GM11168 (cell line): ENCODE results near the gene XXYLT1.

Experiments used
- in situ Hi-C: fragments of 300-500 bp; cut with MboI; formaldehyde crosslinking; loops from one replicate; pipeline ENCODE4 v1.12.0; 2022; ENCODE audit warnings: low sequenced_read_pairs; ENCODE audit not compliant: unreplicated experiment

XXYLT1 gene

DNA sequence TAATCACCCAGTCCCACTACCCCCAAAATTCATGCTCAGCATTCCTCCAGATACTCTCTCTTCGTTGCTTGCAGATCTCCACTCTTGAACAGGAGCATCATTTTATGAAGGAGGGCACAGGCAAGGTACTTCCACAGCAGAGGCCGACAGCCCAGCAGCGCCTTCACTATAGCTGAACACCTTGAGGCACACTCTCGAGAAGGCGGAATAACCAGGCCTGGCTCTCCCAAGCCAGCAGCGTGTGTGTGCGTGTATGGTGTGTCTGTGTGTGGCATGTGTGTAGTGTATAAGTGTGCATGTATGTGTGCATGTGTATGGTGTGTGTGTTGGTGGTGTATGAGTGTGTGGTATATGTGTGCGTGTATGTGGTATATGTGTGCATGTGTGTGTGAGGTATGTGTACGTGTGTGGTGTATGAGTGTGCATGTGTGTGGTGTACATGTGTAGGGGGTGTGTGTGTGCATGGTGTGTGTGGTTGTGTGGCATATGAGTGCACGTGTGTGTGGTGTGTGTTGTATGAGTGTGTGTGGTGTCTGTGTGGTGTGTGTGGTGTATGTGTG lies 161.8 kb downstream of the XXYLT1 start:
- in situ Hi-C loops = loop anchor here (25.0 kb wide), 1 partner anchor 422 kb away; the partner anchor contains the start of gene FAM43A

DNA sequence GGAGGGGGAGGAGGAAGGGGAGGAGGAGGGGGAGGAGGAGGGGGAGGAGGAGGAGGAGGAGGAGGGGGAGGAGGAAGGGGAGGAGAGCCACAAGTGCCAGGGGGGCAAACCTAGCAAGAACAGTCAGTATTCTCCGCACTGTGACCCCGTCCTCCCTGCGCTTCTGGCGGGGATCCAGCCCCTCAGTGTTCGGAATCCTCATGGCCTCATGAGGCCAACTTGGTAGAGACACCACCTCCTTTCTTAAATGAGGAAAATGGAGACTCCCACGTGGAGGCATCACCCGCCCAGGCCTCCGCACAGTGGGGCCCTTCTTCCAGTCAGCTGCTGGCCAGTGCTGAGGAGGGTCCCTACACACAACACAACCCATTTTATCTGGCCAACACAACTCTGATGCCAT lies 163.4 kb downstream of the XXYLT1 start:
- in situ Hi-C loops = loop anchor here (25.0 kb wide), 1 partner anchor 420 kb away; the partner anchor contains the start of gene FAM43A

DNA sequence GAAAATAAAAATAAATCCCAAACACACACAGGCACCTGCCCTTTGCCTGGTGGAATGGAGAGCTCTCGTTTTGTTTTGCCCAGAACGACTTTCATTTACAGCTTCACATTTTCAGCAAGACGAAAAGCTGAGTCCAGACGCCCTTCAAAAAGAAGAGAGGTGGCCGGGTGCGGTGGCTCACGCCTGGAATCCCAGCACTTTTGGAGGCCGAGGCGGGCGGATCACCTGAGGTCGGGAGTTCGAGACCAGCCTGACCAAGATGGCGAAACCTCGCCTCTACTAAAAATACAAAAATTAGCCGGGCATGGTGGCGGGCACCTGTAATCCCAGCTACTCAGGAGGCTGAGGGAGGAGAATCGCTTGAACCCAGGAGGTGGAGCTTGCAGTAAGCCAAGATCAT lies 163.9 kb downstream of the XXYLT1 start:
- in situ Hi-C loops = loop anchor here (25.0 kb wide), 1 partner anchor 420 kb away; the partner anchor contains the start of gene FAM43A

DNA sequence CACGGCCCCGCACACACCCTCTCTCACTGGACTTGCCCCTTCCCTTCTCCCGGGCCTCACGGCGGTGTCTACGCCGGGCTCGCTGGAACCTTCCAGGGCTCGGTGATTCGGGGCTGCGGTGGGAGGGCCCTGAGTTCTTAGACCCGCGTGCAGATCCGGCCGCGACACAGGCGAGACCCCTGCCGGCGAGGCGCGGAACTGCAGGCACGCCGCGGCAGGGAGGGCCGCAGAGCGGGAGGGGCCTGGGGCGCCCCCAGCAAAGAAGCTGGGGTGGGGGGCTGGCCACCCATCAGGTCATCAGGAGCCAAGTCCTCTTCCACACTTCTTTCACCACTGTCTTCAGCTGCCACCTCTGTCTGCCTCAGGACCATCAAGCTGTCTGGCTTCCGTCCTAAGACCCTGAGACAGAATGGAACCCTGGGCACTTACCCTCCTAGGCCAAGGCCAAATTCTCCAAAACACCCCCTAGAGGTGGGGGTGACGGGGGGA lies 164.5 kb downstream of the XXYLT1 start:
- in situ Hi-C loops = loop anchor here (25.0 kb wide), 1 partner anchor 419 kb away; the partner anchor contains the start of gene FAM43A

DNA sequence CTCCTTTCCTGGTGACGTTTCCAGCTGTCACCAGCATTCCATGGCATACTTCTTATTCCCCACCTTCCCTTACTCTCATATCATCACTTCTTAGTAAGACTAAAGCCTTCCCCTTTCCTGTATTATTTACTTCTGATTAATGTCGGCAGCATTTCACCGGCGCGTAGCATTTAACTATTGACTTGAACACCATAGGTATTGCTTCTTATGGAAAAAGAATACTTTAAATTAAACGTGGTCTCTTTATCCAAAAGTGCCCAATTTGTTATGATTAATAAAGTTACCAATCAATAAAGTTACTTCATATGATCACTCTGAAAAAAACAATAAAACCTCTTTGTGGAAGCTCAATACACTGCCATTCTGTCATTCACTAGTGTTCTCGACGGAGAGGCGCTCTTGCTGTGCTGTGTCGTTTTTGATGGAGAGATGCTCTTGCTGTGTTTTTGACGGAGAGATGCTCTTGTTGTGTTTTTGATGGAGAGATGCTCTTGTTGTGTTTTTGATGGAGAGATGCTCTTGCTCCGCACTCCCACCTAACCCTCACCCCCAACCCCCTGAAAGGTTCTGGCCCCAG lies 165.0 kb downstream of the XXYLT1 start:
- in situ Hi-C loops = loop anchor here (25.0 kb wide), 1 partner anchor 419 kb away; the partner anchor contains the start of gene FAM43A

DNA sequence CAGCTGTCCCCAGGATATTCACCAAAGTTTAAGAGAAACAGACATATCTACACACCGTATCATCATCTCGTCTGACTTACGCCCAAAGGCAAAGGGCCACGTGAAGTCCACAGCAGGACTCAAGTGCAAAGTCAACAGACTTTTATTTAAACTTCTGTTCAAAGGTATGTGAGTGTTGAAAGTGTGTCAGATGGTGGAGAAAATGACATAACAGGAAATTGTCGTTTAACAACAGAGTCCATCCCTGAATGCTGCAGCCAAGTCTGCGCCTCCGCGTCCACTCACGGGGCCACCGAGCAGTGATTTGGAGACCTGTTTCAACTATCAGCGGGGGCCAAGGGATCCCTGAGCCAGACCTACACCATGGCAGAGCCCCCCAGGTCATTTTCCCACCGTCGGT lies 165.6 kb downstream of the XXYLT1 start:
- in situ Hi-C loops = loop anchor here (25.0 kb wide), 1 partner anchor 418 kb away; the partner anchor contains the start of gene FAM43A

DNA sequence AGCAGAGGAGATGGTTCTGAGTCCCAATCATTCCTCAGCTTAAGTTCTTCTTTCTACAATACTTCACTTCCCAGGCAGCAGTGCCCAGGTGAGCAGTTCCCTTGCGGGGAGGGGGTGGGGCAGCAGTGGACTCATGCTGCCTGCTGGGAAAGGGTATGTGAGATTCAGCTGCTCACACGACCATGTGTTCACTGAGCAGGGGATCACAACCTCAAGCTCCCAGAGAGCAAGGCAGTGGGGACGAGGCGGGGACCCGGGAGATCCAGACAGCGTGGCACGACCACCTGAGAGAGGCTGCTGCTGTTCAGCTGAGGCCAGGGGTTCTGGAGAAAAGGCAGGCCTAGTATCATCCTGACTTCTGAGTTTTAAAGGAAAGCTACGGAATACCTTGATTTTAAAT lies 166.6 kb downstream of the XXYLT1 start:
- in situ Hi-C loops = loop anchor here (25.0 kb wide), 1 partner anchor 417 kb away; the partner anchor contains the start of gene FAM43A

DNA sequence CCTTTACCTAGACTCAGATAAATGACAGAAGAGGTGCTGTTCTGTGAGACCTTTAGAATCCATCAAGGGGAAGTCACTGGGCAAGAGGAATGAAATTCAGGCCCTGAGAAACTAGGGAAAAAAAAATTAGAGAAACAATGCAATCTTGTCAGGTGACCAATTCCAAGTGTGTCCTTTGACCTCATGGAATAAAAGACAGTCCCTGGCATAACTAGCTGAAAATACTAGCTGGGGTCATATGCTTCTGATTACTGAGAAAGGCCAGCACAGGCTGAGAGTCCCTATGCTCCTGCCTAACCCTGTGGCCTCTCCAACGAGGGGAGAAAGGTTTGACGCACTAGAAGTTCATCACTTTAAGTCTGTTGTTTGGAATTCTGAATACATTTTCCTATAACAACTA lies 167.3 kb downstream of the XXYLT1 start:
- in situ Hi-C loops = loop anchor here (25.0 kb wide), 1 partner anchor 416 kb away; the partner anchor contains the start of gene FAM43A

DNA sequence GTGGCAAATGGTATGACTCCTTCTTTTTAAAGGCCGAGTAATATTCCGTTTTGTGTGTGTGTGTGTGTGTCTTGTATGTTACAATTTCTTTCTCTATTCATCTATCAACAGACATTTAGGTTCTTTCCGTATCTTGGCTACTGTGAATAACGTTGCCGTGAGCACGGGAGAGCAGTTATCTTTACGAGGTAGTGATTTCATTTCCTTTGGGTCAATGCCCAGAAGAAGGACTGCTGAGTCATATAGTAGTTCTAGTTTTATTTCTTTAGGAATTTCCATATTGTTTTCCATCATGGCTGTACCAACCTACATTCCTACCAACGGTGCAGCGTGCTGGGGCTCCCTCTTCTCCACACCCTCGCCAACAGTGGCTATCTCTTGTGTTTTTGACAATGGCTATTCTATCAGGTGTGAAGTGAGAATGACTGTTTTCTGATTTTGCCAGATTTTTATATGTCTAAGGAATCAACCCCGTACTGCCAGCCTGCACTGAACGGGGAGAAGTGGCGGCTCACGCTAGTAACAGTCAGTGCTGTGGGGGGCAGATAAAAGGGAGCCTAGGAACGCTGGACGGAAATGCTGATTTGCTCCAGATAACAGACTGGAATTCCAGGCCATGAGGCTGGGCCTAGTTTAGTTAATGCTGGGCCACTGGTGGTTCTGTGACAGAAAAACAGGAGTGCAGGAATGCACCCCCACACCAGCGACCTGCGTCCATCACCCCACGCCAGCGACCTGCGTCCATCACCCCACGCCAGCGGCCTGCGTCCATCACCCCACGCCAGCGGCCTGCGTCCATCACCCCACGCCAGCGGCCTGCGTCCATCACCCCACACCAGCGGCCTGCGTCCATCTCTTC lies 168.1 kb downstream of the XXYLT1 start:
- in situ Hi-C loops = loop anchor here (25.0 kb wide), 1 partner anchor 416 kb away; the partner anchor contains the start of gene FAM43A

DNA sequence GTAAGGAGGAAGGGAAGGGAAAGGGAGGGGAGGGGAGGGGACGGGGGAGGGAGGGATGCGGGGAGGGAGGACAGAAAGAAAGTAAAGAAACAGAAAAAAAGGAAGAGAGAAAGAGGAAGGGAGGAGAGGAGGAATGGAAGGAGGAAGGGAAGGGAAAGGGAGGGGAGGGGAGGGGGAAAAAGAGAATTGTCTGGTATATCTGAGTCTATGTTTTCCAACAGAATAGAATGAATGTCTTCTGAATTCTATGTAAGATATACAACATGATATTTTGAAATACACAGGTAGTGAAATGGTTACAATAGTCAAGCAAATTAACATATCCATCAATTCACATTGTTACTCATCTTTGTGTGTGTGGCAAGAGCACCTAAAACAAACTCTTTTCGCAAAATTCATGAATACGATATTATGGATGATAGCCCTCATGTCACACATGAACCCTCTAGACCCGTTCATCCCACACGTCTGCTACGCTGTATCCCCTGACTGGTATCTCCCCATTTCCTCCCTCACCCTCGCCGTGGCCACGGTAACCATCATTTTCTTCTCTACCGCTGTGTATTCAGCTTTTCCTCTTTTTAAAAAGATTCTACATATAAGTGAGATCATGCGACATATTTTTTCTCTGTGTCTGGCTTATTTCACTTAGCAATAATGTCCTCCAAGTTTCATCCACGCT lies 168.9 kb downstream of the XXYLT1 start:
- in situ Hi-C loops = loop anchor here (25.0 kb wide), 1 partner anchor 415 kb away; the partner anchor contains the start of gene FAM43A

DNA sequence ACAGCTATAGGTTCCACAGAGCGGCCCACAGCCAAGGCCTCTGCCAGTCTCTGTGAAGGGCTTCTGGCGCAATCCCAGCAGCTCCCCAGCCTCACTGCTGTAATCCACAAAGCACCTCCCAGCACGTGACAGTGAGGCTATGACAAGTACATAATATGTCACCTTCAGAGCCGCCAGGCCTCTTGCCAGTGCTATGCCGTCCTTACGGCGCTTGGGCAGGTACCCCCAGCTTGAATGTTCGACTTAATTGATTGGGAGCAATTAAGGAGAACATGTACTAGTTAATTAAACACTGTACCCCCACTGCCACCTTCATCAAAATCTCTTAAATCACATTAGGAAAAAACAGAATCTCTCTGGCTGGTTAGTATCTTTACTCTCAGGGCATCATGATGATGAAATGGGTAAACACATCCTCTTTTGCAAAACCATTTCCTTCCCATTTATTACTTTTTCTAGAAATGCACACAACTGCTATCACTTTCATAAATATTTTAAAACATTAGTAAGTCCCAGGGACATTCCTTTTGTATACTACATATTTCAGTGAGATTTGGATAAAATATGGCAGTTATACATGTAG lies 169.9 kb downstream of the XXYLT1 start:
- in situ Hi-C loops = loop anchor here (25.0 kb wide), 1 partner anchor 414 kb away; the partner anchor contains the start of gene FAM43A

DNA sequence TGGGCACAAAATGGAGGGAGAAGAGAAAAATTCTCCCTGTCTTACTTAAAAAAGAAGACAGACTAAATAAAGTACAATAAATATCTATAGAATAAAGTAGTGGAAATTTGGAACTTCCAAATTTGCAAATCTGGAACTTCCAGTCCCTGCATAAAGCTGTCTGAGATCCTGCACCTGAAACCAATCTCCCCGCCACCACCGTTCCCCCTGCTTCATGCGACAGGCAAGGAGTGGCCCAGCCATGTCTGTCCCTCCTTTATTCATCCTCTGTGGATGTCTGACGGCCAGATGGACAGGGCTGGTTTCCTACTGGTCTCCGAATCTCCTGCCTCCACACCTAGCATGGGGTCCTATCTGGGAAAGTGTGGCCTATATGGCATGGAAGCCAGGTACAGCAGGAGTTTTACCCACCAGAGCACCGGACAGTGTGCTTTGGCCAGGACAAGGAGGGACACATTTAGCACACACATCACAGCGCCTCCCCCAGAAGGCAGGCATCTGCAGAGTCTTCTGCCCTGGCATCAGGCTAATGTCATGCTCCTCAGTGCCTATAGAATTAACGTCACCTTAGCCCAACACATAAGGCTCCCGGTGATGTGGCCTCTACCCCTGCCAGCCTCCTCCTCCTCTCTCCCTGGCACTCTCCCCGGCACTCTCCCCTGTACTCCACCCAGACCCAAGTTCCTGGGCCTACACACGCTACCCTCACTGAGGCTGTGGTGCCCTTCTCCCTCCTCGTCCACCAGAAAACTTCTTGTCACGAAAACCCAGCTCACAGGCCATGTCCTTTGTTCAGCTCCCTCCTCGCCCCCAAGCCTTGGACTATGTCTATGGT lies 170.8 kb downstream of the XXYLT1 start:
- in situ Hi-C loops = loop anchor here (25.0 kb wide), 1 partner anchor 413 kb away; the partner anchor contains the start of gene FAM43A

DNA sequence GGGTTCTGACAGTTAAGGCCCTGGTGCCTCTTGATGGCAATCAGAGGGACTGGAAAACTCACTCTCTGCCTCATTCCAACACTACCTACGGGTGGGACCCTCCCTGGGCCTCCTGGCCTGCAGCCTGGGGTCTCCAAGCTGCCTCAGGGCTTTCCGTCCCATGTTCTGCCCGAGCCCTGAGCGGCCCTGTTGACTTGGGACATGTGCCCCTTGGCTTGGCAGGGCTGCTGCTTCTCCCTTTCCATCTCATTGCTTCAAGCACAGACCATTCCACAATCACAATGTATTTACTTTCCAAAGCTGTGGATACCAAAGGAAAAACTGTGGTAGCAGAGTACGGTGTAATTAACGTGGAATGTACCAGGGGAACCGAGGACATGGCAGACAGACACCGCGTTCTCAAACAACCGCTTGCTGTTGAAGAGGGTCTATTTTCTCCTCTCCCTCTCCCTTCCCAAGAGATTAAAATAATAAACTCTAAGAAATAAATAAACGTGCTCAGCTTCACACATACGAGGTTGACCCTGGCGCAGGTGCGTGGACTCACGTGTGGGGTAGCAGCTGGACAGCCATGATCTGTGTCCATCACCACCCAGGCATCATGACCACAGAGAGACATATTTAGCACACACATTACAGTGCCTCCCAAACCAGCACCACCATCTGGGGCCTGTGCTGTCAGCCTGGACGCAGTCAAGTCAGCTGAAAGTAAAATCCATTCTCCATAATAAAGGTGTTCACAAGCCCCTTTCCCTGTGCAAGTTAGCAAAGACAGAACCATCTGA lies 172.0 kb downstream of the XXYLT1 start:
- in situ Hi-C loops = no loop called here

DNA sequence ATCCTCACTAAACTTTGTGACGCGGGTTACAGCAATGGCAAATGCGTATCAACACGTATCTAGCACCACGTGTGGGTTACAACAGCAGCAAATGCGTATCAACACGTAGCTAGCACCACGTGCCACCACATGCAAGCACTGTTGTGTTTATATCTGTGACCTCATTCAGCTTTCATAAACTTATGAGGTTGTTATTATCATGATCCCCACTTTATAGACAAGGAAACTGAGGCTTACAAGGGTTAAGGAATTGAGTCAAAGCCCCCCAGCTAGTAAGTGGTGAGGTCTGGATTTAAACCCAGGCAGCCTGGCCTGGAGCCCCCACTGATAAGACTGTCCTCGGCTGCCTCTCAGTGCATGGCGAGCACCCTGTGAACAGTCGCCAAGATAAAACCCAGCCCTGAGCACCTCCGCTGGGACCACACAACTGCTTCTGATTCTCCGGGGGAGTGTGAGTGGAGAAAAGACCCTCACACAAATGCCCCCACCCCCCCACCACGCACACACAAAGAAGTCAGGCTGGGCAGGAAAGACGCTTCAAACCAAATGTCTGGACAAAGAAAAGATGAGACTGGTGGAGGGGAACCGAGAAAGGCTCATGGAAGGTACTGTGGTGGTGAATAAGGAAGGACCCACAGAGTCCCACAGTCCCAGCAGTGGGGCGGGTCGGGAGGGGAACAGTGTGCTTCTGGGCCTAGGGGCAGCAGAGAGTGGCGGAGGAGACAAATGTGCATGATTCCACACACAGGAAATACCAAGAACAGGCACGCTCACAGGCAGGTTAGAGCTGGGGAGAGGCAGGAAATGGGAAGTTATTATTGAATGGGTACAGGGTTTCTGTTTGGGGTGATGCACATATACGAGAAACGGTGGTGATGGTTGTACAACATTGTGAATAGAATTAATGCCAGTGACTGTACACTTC lies 173.4 kb downstream of the XXYLT1 start:
- in situ Hi-C loops = no loop called here

DNA sequence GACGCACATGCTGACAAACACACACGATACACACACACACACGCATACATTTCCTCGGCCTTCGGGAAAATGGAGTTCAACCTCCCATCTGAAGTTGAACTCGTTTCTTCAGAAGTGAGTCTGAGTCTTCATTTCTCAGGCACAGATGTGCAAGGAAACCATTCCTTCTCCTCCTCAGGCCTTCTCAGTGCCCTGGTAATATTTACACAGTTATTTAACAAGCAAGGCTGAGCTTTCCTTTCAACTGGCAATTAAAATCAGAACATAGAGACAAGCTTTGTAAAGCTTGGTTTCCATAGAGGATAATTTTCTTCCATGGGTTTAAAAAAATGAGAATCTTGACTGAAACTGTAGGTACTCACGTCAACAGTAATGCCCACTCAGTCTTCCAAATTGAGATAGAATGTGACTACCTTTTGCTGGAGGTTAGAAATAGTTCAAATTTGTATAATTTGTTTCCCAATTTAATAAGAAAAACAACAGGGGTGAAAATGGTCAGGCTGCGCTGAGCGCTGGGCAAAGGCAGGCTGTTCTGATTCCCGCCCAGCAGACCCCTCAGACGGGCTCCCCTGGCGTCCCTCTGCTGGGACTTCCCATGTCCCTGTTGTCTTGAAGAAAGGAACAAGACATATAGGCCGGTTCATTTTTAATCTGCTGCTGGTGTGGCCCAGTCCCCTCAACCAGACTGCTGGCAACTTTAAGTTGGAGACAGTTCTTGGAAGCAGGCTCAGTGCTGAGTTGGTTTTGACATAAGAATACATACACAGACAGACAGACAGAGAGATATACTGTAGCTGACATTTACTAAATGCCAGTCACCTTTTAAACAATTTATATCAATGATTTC lies 174.3 kb downstream of the XXYLT1 start:
- in situ Hi-C loops = no loop called here

DNA sequence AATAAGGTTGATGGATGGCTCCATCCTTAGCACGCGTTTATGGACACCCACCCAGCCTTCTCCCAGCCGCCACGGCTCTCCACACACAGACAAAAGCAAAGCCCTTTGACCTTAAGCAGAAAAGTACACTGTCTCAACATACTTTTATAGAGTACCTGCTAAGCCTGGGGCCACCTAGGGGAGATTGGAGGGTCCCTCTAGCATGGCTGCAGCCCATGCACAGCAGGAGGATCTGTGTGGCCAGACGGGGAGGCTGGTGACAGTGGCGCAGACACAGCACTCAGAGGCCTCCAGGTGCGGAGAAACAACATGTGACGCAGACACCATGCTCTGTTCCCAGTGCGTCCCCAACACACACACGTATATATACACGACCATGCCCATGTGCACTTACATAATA lies 174.9 kb downstream of the XXYLT1 start:
- in situ Hi-C loops = no loop called here
